Sigmoid colon (tissue), 4 donors: Measurements from ENCODE around the gene EIF2S3B.

ENCODE experiments used
- CTCF ChIP-seq, 4 experiments: fragments of 450-650 bp in 3 of 4; fragments of 200-600 bp in 1 of 4; IDR thresholded peaks; one replicate each; pipeline ENCODE4 v1.5.1; 2016 to 2019; ENCODE audit warnings: antibody characterized with exemption in 4 of 4, mild to moderate bottlenecking in 3 of 4, moderate library complexity in 2 of 4
- EP300 ChIP-seq, 4 donors: sonication (generic); formaldehyde crosslinking; IDR thresholded peaks; one replicate each; pipeline ENCODE4 v1.6.1; 2017; ENCODE audit warnings: antibody characterized with exemption in 4 of 4
- POLR2A ChIP-seq, 2 donors: fragments of 450-650 bp; IDR thresholded peaks; one replicate each; pipeline ENCODE4 v1.6.1; 2016; ENCODE audit warnings: antibody characterized with exemption in 2 of 2, mild to moderate bottlenecking in 2 of 2, moderate library complexity in 2 of 2
- POLR2AphosphoS5 ChIP-seq, 4 donors: sonication (generic); formaldehyde crosslinking; IDR thresholded peaks; one replicate each; pipeline ENCODE4 v1.6.1; 2017; ENCODE audit warnings: antibody characterized with exemption in 4 of 4

- no peak for TF ChIP-seq CTCF (IDR thresholded peaks at IDR 0.05)
- TF ChIP-seq POLR2AphosphoS5 (IDR thresholded peaks at IDR 0.05) = no peak
- TF ChIP-seq POLR2A (IDR thresholded peaks at IDR 0.05) = no peak
- no peak for TF ChIP-seq EP300 (IDR thresholded peaks at IDR 0.05)
Observed at GRCh38 chr12:10551375-10551774, 45.7 kb downstream of the EIF2S3B start.
